ENCODE results near the gene ATG101.
"Not testable (repeated sequence)": the region's sequence is repeated elsewhere in the genome, so short reads cannot be mapped to it uniquely, and the experiment has no call there.

The ATG101 gene

GRCh38 chr12:52097045-52097666, 27.4 kb downstream of the ATG101 start:
- TF ChIP-seq CTCF (IDR thresholded peaks at IDR 0.05; ENCODE audit: low read depth, low read length, poor library complexity, severe bottlenecking), result no peak
- no peak for TF ChIP-seq EZH2phosphoT487 (IDR thresholded peaks at IDR 0.05; ENCODE audit: borderline replicate concordance, low read length)
- H3K9me2 ChIP-seq (replicated peaks; ENCODE audit: control insufficient read depth, low read length), result no peaks in the 10 kb centered on the region

DNA sequence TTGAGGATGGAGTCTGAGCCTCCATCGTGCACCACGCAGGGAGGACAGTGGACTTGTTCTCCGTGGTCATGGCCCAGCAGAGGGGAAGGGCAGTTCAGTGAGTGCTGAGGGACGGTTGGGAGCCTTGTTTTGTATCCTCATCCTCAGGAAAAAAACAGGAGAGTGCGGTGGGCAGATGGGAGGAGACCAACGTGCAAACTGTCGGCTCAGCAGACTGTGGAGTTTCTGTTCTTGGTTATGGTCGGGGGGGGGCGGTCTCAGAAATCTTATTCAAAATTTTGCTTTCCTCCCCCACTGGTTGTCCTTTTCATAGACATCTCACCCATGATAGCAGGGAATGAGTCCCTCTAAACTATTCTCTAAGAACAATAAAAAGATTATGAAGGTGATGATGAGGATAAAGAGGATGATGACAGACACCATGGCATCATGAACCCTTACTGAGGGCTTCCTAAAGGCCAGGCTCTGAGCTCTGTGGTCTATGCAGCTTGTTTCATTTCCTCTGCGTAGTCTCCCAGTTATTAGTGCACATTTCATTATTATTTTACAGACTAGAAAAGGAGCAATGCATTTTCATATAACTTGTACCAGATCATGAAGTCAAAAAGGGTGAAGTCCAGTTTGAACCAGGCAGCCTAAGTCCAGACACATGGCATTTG, 34.8 kb downstream of the ATG101 start:
- not testable (repeated sequence) for H4K20me1 ChIP-seq (ENCODE audit: control insufficient read depth, insufficient read depth, low read depth, low read length); H3K9me3 ChIP-seq (ENCODE audit: control insufficient read depth, insufficient read depth, low read length); H3F3A ChIP-seq (ENCODE audit: control insufficient read depth, insufficient read depth); H3K36me3 ChIP-seq (ENCODE audit: control insufficient read depth, low read length); H3K27ac ChIP-seq (ENCODE audit: low read depth, low read length); H3K9me2 ChIP-seq (replicated peaks; ENCODE audit: control insufficient read depth, low read length); H3K79me2 ChIP-seq (ENCODE audit: control insufficient read depth, low read length)
- Histone ChIP-seq H3K27me3 (ENCODE audit: control insufficient read depth, low read length) (peaks cover 14% of the 10 kb centered on the region), H3K4me2 (ENCODE audit: low read length) (peak overlapping the region; percentile 49), H3K4me1 (ENCODE audit: control insufficient read depth, low read length) (peaks cover 15% of the 10 kb centered on the region), H3K4me3 (ENCODE audit: low read length) (0 out of 2 replicates have a peak overlapping the region, but pooled peaks have one; percentile 17)

More at GRCh38 chr12:52097045-52097666, 27.4 kb downstream of the ATG101 start:
- Histone ChIP-seq H3K27ac (ENCODE audit: low read depth, low read length) (no peak overlapping the region), H3K4me1 (ENCODE audit: control insufficient read depth, low read length) (no peaks in the 10 kb centered on the region), H3K36me3 (ENCODE audit: control insufficient read depth, low read length) (no peaks in the 10 kb centered on the region), H3K9me3 (ENCODE audit: control insufficient read depth, insufficient read depth, low read length) (no peaks in the 10 kb centered on the region), H4K20me1 (ENCODE audit: control insufficient read depth, insufficient read depth, low read depth, low read length) (no peaks in the 10 kb centered on the region), H3K4me3 (ENCODE audit: low read length) (no peak overlapping the region), H3K79me2 (ENCODE audit: control insufficient read depth, low read length) (no peaks in the 10 kb centered on the region), H3K4me2 (ENCODE audit: low read length) (no peak overlapping the region), H3K27me3 (ENCODE audit: control insufficient read depth, low read length) (0 out of 2 replicates have a peak, but pooled peaks cover 3% of the 10 kb centered on the region), H3F3A (ENCODE audit: control insufficient read depth, insufficient read depth) (no peaks in the 10 kb centered on the region)

DNA sequence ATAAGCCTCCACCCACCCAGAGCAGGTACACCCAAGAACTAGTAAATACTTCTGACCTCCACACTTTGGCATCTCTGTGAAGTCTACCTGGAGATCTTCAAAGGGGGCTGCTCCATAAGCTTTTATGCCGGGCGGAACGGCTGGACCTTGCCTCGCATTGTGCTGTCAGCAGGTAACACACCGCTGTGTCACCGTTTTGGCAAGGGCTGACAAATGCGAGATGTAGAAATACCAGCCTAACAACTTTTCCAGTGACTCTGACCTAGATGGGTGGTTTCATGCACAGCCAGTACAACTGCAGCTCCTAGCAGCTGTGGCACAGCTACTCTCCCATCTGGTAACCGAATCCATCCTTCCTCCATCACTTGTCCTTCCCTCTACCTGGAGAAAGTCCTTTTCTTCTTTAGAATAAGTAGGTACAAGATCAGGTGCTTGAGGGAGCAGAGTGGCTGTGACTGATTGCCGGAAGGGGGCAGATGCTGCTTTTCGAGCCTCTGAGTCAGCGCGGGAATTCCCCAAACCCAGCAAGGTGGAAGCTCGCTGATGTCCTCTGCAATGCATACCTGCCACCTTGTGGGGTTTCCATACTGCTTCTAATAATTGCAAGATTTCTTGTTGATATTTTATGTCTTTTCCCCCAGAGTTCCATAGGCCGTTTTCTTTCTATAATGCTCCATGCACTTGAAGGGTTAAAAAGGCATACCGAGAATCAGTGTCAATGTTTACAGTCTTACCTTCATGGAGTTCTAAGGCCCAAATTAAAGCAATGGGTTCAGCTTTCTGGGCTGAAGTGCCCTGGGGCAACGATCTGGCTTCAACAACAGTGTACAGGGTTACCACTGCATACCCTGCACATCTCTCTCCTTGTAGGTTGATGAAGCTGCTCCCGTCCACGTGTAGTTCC, 46.7 kb downstream of the ATG101 start:
- not testable (repeated sequence) for H4K20me1 ChIP-seq (ENCODE audit: control insufficient read depth, insufficient read depth, low read depth, low read length); H3K9me2 ChIP-seq (replicated peaks; ENCODE audit: control insufficient read depth, low read length); H3K4me3 ChIP-seq (ENCODE audit: low read length); H3K27ac ChIP-seq (ENCODE audit: low read depth, low read length); H3K79me2 ChIP-seq (ENCODE audit: control insufficient read depth, low read length); H3K27me3 ChIP-seq (ENCODE audit: control insufficient read depth, low read length); H3K36me3 ChIP-seq (ENCODE audit: control insufficient read depth, low read length); H3K9me3 ChIP-seq (ENCODE audit: control insufficient read depth, insufficient read depth, low read length)
- TF ChIP-seq CTCF (IDR thresholded peaks at IDR 0.05; ENCODE audit: low read depth, low read length, poor library complexity, severe bottlenecking), result peak; percentile 54
- peaks cover 14% of the 10 kb centered on the region for H3F3A ChIP-seq (ENCODE audit: control insufficient read depth, insufficient read depth)
- peak overlapping the region; percentile 31; the same call in 1 of the 2 replicates for H3K4me2 ChIP-seq (ENCODE audit: low read length)
- H3K4me1 ChIP-seq (ENCODE audit: control insufficient read depth, low read length), result peaks cover 52% of the 10 kb centered on the region

DNA sequence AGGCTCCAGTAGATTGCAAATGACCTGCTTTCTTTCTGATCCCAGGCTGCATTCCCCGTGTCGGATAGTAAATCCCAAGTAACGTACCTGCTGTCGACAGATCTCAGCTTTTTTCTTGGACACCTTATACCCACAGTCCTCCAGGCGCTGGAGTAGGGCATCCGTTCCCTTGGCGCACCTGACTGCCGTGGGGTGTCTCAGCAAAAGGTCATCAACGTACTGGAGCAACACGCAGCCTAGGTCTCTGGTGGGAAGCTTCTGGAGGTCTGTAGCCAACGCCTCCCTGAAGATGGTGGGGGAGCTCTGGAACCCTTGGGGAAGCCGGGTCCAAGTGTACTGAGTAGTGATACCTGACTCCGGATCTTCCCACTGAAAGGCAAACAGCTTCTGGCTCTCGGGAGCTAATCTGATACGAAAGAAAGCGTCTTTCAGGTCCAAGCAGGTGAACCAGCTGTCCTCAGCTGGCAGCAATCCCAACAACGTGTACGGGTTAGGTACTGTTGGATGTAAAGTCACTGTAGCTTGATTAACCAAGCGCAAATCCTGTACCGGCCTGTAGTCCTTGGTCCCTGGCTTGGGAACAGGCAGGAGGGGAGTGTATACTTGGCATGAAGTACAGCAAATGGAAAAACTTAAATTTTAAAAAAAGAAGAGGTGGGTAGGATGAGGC, 48.2 kb downstream of the ATG101 start:
- H3F3A ChIP-seq (ENCODE audit: control insufficient read depth, insufficient read depth), result peaks cover 18% of the 10 kb centered on the region
- not testable (repeated sequence) for H3K79me2 ChIP-seq (ENCODE audit: control insufficient read depth, low read length); H3K27me3 ChIP-seq (ENCODE audit: control insufficient read depth, low read length); H3K9me2 ChIP-seq (replicated peaks; ENCODE audit: control insufficient read depth, low read length); H3K9me3 ChIP-seq (ENCODE audit: control insufficient read depth, insufficient read depth, low read length); H4K20me1 ChIP-seq (ENCODE audit: control insufficient read depth, insufficient read depth, low read depth, low read length); H3K36me3 ChIP-seq (ENCODE audit: control insufficient read depth, low read length)
- H3K4me1 ChIP-seq (ENCODE audit: control insufficient read depth, low read length), result peaks cover 66% of the 10 kb centered on the region
- peak overlapping the region; percentile 39 for H3K4me3 ChIP-seq (ENCODE audit: low read length)
- H3K27ac ChIP-seq (ENCODE audit: low read depth, low read length), result peak overlapping the region; percentile 72
- peak overlapping the region; percentile 81 for H3K4me2 ChIP-seq (ENCODE audit: low read length)
